ENCODE data around the gene CEBPG. TPM values are rescaled to one million over a fixed set of nuclear protein-coding genes. Genes with fewer than 3 reads are reported as not detected.

CEBPG gene
- total RNA-seq, 1 donor from 2014 or later, result 13.0 TPM

DNA sequence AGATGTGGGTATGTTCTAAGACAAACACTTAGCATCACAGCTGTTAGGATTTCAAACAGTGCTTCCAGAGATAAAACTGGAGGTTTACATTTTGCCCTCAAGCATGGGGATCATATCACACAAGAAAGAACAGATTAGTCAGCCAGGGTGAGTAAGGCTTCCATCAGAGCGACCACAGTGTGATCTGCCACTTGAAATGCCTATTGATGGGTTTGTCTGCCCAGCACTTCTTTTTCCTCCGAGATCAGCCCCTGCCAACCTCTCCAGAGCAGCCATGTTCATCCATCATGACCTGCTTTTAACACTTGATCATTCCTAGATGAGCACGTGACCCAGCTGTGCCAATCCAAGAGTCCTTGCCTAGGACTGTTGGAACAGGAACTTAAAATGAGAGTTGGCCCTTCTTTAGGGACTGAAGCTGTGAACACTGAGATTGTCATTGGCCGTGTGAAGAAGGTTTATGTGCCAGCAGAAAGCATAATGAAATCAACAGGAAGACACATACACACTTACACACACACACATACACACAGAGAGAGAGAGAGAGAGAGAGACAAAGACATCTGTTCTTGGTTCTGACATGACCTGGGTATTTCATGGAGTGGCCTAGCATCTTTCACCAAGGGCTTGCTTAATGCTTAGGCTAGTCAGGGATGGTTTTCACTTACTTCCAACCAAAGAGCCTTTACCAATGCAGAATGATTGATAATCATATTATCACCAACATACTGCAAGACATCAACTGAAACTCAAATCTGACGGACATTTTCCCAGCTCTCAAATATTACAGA lies 5.2 kb upstream of the CEBPG start:
- peaks cover 5% of the 10 kb centered on the region for H3K4me1 ChIP-seq
- TF ChIP-seq CTCF (IDR thresholded peaks at IDR 0.05; ENCODE audit: borderline replicate concordance), result no peak
- intact Hi-C loops (cut with micrococcal nuclease), result no loop called here

DNA sequence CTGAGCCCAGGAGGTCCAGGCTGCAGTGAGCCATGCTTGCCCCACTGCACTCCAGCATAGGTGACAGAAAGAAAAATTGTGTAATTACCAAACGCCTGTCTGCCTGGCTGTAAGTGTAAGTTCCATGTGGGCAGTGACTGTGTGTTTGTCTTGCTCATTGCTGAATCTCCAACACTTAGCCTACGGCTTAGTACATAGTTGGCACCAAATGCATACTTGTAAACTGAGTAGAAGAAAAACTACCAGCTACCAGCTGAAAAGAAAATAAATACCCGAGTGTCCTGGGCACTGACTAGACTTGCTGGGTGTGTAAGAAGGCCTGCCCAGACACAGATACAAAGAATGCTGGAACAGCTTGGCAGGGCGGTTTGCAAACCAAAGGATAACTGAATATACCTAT lies 2.7 kb upstream of the CEBPG start:
- Histone ChIP-seq H3K4me1 (peaks cover 21% of the 10 kb centered on the region), H3K9me3 (replicated peaks) (no peaks in the 10 kb centered on the region), H3K27ac (replicated peaks) (no peak overlapping the region), H3K27me3 (ENCODE audit: low read depth) (peaks cover 6% of the 10 kb centered on the region), H3K36me3 (no peaks in the 10 kb centered on the region), H3K4me3 (no peak overlapping the region)
- DNase-seq, result no peak
- intact Hi-C loops (cut with micrococcal nuclease), result no loop called here
- no peak for TF ChIP-seq CTCF (IDR thresholded peaks at IDR 0.05; ENCODE audit: borderline replicate concordance)

More for the DNA sequence above, 5.2 kb upstream of the CEBPG start:
- Histone ChIP-seq H3K9me3 (replicated peaks) (no peaks in the 10 kb centered on the region), H3K27me3 (ENCODE audit: low read depth) (peaks cover 6% of the 10 kb centered on the region), H3K4me3 (no peak overlapping the region), H3K27ac (replicated peaks) (no peak overlapping the region), H3K36me3 (no peaks in the 10 kb centered on the region)
- DNase-seq, result no peak

DNA sequence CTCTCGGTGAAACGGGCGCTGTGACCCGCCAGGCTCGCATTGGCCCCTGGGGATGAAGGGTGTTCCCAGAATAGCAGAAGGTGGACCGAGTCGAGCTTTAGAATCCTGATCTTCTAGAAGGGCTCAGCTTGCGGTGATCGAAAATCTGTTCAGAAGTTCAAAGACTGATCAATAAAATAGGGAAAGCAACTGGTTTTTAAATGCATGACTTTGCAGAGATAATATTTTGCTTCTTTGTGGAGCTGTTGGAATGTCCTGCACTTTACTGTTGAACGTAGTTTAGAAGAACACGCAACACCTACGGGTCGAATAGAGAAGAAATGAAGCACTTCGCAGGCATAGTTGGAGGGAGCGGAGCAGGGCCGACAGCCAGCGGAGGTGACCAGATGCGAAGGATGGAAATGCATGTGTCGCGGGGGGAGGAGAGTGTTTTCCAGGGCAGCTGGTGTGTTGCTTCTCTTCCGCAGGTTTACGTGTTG lies 766 bp downstream of the CEBPG start:
- Histone ChIP-seq H3K4me1 (peaks cover 55% of the 10 kb centered on the region), H3K9me3 (replicated peaks) (no peaks in the 10 kb centered on the region), H3K36me3 (peaks cover 6% of the 10 kb centered on the region), H3K4me3 (peak overlapping the region; percentile 75), H3K27me3 (ENCODE audit: low read depth) (no peaks in the 10 kb centered on the region), H3K27ac (replicated peaks) (peak overlapping the region; percentile 95)
- intact Hi-C loops (cut with micrococcal nuclease), result no loop called here
- no peak for DNase-seq
- no peak for TF ChIP-seq CTCF (IDR thresholded peaks at IDR 0.05; ENCODE audit: borderline replicate concordance)

GRCh38 chr19:33375156-33375836 lies 1.8 kb downstream of the CEBPG start:
- H3K4me1 ChIP-seq, result peaks cover 56% of the 10 kb centered on the region
- H3K9me3 ChIP-seq (replicated peaks), result no peaks in the 10 kb centered on the region
- intact Hi-C loops (cut with micrococcal nuclease), result no loop called here
- no peak for TF ChIP-seq CTCF (IDR thresholded peaks at IDR 0.05; ENCODE audit: borderline replicate concordance)
- H3K4me3 ChIP-seq, result peak overlapping the region; percentile 75
- peaks cover 12% of the 10 kb centered on the region for H3K36me3 ChIP-seq
- peak overlapping the region; percentile 95 for H3K27ac ChIP-seq (replicated peaks)
- no peaks in the 10 kb centered on the region for H3K27me3 ChIP-seq (ENCODE audit: low read depth)
- no peak for DNase-seq

DNA sequence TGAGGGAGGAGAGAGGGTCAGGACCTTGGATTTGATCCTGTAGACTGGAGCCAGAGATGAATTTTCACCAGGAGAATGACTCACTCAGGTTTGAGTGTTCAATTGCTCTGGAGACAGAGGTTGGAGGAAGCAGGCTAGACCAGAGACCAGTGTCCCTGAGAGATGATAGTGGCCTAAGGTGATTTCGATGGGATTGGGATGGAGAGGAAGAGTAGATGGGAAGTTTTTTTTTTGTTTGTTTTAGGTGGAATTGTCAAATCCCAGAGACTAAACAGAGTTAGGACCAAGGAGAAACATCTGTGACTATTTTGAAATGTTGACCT lies 2.3 kb downstream of the CEBPG start:
- H3K9me3 ChIP-seq (replicated peaks), result no peaks in the 10 kb centered on the region
- DNase-seq, result no peak
- H3K27me3 ChIP-seq (ENCODE audit: low read depth), result no peaks in the 10 kb centered on the region
- H3K36me3 ChIP-seq, result peaks cover 12% of the 10 kb centered on the region
- H3K4me3 ChIP-seq, result peak overlapping the region; percentile 75
- no peak for TF ChIP-seq CTCF (IDR thresholded peaks at IDR 0.05; ENCODE audit: borderline replicate concordance)
- peak overlapping the region; percentile 95 for H3K27ac ChIP-seq (replicated peaks)
- intact Hi-C loops (cut with micrococcal nuclease), result no loop called here
- H3K4me1 ChIP-seq, result peaks cover 56% of the 10 kb centered on the region

Measured in left ventricle myocardium inferior (tissue), 1 donor.